ENCODE measurements around the gene CATSPER1.

Gene CATSPER1

DNA sequence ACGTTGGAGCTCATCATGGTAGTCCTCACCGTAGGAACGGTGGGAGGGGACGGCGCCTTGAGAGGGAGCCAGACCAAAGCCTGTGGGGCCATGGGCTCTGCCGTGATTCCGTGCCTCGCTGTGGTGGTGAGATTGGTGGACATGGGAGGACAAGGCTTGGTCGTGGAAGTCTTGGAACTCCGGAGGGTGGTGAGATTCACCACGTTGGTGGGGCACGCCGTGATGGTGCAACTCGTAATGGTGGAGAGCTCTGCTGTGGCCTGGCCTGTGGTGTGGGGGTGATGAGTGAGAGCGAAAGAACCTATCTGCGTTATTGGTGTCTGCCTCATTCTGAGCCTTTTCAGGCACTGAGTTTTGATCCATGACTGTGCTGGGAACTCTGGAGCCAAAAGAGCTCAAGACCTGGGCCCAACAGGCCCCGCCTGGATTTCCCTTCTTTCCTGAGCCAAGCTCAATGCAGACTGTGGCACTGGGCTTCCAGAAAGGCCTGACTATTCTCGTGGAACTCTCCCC is at the start of gene CATSPER1:
Gene CATSPER1 (minus strand): TSS at position 463 of the 513 bp plus-strand sequence. CDS start 100 bp downstream, at position 363.
- DNase-seq (ENCODE audit: low spot score) = no peak

- DNase-seq (ENCODE audit: low spot score) = no peak
These were observed 49.0 kb upstream of the CATSPER1 start for GRCh38 chr11:66075273-66075672.

GRCh38 chr11:66073669-66074068 is 47.4 kb upstream of the CATSPER1 start:
- DNase-seq (ENCODE audit: low spot score) = no peak

GRCh38 chr11:66072518-66072917 is 46.2 kb upstream of the CATSPER1 start:
- no peak for DNase-seq (ENCODE audit: low spot score)

DNA sequence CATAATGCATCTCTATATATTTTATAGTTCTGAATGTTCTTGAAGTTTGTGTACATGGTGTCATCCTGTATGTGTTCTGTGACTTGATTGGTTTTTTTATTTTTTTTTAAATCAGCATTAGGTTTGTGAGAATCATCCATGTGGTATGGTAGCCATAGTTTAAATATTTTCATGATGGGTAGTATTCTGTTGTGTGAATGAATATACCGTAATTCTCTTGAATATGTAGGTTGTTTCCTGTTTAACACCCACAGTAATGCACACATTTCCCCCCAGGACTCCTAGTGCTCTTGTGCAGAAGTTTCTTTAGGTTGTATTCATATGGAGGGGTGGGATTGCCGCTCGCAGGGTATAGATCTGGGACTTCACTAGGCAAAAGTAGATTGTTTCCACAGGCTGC is 45.8 kb upstream of the CATSPER1 start:
- no peak for DNase-seq (ENCODE audit: low spot score)

DNA sequence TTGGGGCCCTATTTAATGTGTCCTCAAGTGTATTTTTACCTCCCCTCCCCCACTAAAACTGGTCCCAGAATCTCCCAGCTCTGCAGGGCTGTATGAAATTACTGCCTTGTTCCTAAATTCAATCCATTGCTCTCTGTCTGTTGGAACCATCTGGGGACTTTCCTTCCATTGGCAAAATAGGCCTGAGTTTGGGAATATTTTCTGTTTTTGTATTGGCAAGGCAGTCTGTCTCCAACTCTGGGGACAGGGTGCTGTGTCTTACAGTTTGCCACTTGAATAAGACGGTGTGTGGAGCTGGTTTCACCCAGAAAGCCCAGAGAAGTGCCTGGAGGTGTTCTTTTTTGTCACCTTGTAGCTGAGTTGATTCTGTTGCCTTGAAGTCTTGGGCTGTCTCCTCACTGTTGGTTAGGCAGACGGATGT is 45.1 kb upstream of the CATSPER1 start:
- DNase-seq (ENCODE audit: low spot score) = no peak

DNA sequence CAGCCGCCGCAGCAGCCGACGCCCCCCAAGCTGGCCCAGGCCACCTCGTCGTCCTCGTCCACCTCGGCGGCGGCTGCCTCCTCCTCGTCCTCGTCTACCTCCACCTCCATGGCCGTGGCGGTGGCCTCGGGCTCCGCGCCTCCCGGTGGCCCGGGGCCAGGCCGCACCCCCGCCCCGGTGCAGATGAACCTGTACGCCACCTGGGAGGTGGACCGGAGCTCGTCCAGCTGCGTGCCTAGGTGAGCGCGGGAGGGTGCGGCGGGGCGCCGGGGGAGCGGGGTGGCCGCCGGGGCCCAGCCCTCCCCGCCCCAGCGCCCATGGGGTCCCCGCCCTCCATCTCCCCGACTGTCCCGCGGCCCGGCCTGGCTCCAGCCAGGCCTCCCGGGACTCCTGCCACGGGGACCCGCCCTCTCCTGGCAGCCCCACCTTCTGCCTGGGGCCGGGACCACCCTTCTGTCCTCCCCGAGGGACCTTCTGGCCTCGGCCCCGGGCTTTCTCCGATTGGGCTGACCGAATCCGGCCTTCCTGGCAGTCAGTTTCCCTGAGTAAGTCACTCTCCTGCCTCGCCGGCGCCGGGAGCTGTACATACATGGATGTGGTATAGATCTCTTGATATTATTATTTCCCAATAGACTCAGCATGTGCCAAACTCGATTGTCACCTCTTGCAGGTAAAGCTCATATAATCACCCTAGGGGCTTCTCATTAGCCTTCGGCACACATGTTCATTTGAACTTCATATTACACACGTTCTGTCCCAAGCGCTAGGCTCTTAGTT is 44.5 kb upstream of the CATSPER1 start:
- DNase-seq (ENCODE audit: low spot score) = peak; percentile 61

DNA sequence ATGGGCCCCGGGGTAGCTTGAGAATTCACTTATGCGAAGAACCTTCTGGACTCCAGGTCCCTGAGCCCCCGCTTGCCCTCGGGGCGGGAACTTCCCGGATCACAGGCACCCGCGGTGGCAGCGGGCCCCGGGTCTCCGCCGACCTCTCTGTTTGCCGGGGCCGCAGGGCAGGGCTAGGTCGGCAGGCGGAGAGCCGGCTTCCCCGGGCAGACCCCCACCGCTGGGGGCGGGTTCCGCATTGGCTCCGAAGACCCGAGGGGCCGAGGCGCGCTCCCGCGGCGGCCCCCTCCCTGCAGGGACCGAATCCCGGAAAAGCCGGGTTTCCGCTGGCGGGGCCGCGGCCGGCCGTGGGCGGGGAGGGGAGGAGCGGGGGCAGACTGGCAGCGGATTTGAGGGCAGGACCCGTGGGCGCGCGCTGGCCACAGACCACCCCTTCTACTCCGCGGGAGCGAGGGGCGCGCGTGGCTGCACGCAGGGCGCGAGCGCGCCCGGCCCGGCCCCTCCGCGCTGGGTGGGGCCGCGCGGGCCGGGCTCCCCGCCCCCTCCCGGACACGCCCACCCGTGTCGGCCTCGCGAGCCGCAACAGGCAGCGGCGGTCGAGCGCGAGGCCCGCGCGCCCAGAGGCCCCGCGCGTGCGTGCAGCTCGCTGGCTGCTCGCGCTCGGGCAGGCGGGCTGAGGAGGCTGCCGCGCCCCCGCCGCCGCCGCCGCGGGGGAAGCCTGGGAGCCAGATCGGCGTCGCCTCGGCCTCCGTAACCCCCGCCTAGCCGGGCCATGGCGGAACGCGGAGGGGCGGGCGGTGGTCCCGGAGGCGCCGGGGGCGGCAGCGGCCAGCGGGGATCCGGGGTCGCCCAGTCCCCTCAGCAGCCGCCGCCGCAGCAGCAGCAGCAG is 43.7 kb upstream of the CATSPER1 start, which contains the start of gene PACS1:
Gene PACS1 (plus strand): TSS at position 558 of the 889 bp plus-strand sequence. CDS start 215 bp downstream, at position 773.
- peak; percentile 97 for DNase-seq (ENCODE audit: low spot score)

GRCh38 chr11:66068923-66069714 is 42.8 kb upstream of the CATSPER1 start:
- DNase-seq (ENCODE audit: low spot score) = peak; percentile 73

- peak; percentile 76 for DNase-seq (ENCODE audit: low spot score)
These were observed 42.0 kb upstream of the CATSPER1 start for GRCh38 chr11:66068154-66068821.

GRCh38 chr11:66067640-66068039 is 41.4 kb upstream of the CATSPER1 start:
- no peak for DNase-seq (ENCODE audit: low spot score)

GRCh38 chr11:66066751-66067150 is 40.5 kb upstream of the CATSPER1 start:
- DNase-seq (ENCODE audit: low spot score) = no peak

DNA sequence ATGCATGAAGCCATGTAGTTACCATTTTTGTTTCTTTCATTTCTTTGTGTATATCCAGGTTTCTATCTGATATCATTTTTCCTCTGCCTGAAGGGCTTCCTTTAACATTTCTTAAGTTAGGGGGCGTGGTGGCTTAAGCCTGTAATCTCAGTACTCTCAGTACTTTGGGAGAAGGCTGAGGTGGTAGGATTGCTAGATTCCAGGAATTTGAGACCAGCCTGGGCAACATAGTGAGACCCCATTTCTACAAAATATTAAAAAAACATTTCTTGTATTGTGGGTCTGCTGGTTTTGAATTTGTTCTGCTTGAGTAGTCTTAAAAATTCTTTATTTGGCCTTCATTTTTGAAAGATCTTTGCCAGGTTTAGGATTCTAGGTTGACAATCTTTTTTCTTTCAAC is 38.3 kb upstream of the CATSPER1 start:
- DNase-seq (ENCODE audit: low spot score) = no peak

- DNase-seq (ENCODE audit: low spot score) = no peak
These were observed 37.6 kb upstream of the CATSPER1 start for GRCh38 chr11:66063900-66064299.

- DNase-seq (ENCODE audit: low spot score) = no peak
These were observed 36.1 kb upstream of the CATSPER1 start for GRCh38 chr11:66062408-66062807.

DNA sequence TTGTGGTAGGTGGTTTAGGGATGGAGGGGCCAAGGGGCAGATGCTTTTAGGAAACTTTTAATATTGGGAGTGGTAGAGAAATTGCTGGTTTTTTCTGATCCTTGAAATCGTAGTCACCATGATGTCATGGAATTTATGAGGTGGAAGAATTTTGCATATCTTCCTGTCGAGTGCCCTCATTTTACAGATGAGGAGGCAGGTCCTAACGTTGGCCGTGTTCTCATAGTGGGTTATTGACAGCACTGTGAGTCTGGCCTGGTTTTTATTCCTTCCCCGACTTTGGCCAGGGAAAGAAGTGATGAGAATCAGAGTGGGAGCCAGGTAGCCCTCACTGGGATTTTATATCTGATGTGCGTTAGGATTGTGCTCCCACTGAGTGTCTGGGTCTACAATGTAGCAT is 35.0 kb upstream of the CATSPER1 start:
- no peak for DNase-seq (ENCODE audit: low spot score)

- no peak for DNase-seq (ENCODE audit: low spot score)
These were observed 33.8 kb upstream of the CATSPER1 start for GRCh38 chr11:66059966-66060680.

DNA sequence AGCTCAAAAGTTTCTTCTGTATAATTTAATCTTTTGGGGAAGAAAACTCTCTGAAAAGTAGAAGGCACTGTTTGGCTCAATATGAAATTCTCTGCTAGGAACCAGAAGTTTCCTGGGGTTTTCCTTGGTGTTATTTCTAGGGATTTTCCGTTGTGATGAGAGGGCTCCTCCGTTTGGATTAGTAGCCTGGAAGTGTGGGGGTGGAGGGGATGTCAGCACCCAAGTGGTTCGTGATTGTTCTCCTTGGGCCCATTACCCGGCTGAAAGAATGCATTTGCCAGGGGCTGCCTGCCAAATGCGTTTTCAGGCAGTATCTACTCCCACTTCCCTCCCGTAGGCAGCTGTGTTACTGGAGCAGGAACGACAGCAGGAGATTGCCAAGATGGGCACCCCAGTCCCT is 30.2 kb upstream of the CATSPER1 start:
- DNase-seq (ENCODE audit: low spot score) = no peak

DNA sequence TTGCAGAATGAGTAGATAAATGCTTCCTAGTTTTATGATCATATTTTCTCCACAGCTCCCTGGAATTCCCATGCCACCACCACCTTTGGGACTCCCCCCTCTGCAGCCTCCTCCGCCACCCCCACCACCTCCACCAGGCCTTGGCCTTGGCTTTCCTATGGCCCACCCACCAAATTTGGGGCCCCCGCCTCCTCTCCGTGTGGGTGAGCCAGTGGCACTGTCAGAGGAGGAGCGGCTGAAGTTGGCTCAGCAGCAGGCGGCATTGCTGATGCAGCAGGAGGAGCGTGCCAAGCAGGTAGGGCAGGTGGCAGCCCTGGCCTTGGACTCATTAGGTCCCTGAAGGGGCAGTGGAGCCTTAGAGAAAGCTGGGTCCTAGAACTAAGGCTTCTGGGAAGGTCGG is 28.7 kb upstream of the CATSPER1 start:
- DNase-seq (ENCODE audit: low spot score) = no peak

DNA sequence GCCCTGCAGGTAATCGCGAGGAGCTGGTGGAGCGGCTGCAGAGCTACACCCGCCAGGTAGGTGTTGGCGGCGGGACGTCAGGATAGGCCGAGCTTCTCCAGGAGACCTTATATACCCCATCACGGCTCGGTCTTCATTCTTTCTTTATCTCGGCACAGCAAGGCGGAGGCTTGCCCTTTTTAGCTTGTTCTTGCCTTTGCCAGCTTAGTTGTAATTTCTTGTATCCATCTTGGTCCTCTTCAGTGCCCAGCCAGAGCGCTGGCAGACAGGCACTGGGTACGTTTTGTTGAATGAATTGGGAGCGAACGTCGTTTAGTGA is 26.3 kb upstream of the CATSPER1 start:
- DNase-seq (ENCODE audit: low spot score) = no peak

All from AG20443 (cell line).